NCI-H510A treated with DMSO at 0.1 percent for 48 hours (cell line): ENCODE results near the gene ARMC8.
"Not testable (repeated sequence)": the region's sequence is repeated elsewhere in the genome, so short reads cannot be mapped to it uniquely, and the experiment has no call there.

Experiments used
- DNase-seq: peaks from one replicate; lab custom pipeline; 2025; lab: John Stamatoyannopoulos, UW

ARMC8 gene

GRCh38 chr3:138187296-138188012 lies at the start of gene ARMC8:
Gene ARMC8, plus strand, starts transcription at chr3:138187301. Its CDS starts 254 bp downstream, at chr3:138187555.
- peak; percentile 26 for DNase-seq

GRCh38 chr3:138137861-138138260 lies 49.2 kb upstream of the ARMC8 start:
- no peak for DNase-seq

GRCh38 chr3:138139691-138140090 lies 47.4 kb upstream of the ARMC8 start:
- no peak for DNase-seq

GRCh38 chr3:138140940-138141339 lies 46.2 kb upstream of the ARMC8 start:
- no peak for DNase-seq

- DNase-seq: not testable (repeated sequence)
Observed at GRCh38 chr3:138142181-138142580, 44.9 kb upstream of the ARMC8 start.

GRCh38 chr3:138148503-138148902 lies 38.6 kb upstream of the ARMC8 start:
- DNase-seq: no peak

GRCh38 chr3:138154534-138154933 lies 32.6 kb upstream of the ARMC8 start:
- DNase-seq: no peak

- DNase-seq: no peak
Observed at GRCh38 chr3:138157743-138158142, 29.4 kb upstream of the ARMC8 start.

- no peak for DNase-seq
Observed at GRCh38 chr3:138165061-138165460, 22.0 kb upstream of the ARMC8 start.

- DNase-seq: no peak
Observed at GRCh38 chr3:138172625-138173024, 14.5 kb upstream of the ARMC8 start.

GRCh38 chr3:138173769-138174420 lies 13.2 kb upstream of the ARMC8 start:
- no peak for DNase-seq

- peak; percentile 73 for DNase-seq
Observed at GRCh38 chr3:138174421-138175131, 12.5 kb upstream of the ARMC8 start, which contains the start of gene DBR1. Gene DBR1, minus strand, starts transcription at chr3:138174921. Its CDS starts 126 bp downstream, at chr3:138174795.

- peak; percentile 35 for DNase-seq
Observed at GRCh38 chr3:138180375-138181029, 6.6 kb upstream of the ARMC8 start.

- no peak for DNase-seq
Observed at GRCh38 chr3:138184994-138185393, 2.1 kb upstream of the ARMC8 start.

- peak; percentile 7 for DNase-seq
Observed at GRCh38 chr3:138186221-138186620, 880 bp upstream of the ARMC8 start.

- peak; percentile 72 for DNase-seq
Observed at GRCh38 chr3:138186803-138187295, 252 bp upstream of the ARMC8 start.

GRCh38 chr3:138188013-138188730 lies 1.1 kb downstream of the ARMC8 start:
- DNase-seq: no peak

- DNase-seq: no peak
Observed at GRCh38 chr3:138195481-138195880, 8.4 kb downstream of the ARMC8 start.

- DNase-seq: no peak
Observed at GRCh38 chr3:138196023-138196422, 8.9 kb downstream of the ARMC8 start.

GRCh38 chr3:138197058-138197457 lies 10.0 kb downstream of the ARMC8 start:
- no peak for DNase-seq

GRCh38 chr3:138197524-138197923 lies 10.4 kb downstream of the ARMC8 start:
- no peak for DNase-seq
